Limb (tissue), 2 donors: ENCODE results near the gene CREB3L2.

Source experiments
- DNase-seq, 2 donors: peaks; one replicate each; pipeline ENCODE4 v3.0.0-alpha.2; 2016; ENCODE audit errors: extremely low spot score in 2 of 2

Gene CREB3L2

GRCh38 chr7:137953043-137953664, 48.7 kb downstream of the CREB3L2 start:
- DNase-seq: no peak

DNA sequence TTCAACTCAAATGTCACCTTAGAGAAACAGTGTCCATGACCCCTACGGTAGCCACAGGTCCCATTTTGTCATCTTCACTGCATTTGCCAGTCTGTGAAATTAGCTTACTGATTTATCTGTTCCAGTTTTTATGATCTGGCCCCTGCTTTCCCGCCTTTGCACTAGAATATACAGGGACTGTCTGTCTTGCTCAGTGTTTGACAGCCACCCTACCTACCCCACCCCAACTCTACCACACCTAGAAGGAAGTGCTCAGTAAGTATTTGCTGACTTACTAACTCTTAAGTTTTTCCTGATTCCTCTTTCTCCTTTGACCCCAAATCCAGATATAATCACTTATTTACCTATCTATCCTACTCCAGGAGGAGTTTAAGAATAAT, 49.5 kb downstream of the CREB3L2 start:
- DNase-seq: no peak

- DNase-seq: no peak
These were observed 50.0 kb downstream of the CREB3L2 start for GRCh38 chr7:137951700-137952425.

- DNase-seq: no peak
These were observed 50.9 kb downstream of the CREB3L2 start for GRCh38 chr7:137950967-137951366.

DNA sequence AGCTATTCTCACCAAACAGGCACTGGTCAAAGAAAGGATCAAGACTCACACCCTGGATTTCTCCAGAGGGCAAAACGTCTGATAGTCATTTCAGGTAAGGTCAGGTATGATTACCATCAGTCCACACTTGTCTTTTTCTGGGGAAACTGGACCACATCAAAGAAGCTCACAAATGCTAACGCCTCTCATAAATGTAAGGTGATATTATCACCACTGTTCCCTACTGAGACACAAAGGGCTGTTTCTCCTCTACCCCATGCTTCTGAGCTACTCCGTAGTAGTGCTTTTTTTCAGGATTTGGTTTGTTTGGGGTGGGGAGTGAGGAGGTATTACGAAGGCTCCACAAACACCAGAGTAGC, 51.6 kb downstream of the CREB3L2 start:
- DNase-seq: no peak

DNA sequence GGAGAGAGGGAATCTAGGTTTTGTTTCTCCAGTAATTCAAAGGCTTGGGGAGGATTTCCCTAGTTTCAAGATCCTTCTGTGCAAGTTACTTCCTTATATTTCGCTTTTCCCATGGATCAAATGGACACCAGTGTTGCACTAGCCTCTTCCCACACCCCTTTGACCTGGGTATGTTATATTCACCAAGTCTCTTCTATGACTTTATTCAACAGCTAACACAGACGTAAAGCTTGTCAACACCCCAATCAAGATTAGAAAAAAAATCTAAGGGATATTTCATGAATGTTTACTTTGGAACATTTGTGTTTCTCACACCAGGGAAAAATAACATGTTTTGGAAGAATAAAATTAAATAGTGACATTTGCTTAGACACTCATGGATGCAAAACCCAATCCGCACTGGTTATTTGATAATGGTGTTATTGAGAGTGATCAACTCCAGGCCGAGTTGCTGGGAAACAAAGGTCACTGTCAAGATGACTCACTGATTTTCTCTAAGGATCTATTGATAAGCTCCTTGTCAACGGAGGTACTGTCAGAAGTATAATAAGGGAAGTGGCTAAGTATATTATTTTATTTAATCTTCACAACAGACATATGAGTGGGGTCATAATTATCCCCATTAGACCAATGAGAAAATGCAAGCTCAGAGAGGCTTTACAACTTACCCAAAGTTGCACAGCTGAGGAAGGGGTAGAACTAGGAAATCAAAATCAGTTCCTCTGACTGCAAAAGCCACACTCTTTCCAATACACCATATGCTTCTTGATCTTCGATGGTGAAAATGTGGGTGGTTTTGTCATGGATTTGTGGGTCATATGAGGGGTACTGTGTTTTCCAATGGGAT, 52.2 kb downstream of the CREB3L2 start:
- no peak for DNase-seq

GRCh38 chr7:137948845-137949330, 53.0 kb downstream of the CREB3L2 start:
- DNase-seq: no peak

DNA sequence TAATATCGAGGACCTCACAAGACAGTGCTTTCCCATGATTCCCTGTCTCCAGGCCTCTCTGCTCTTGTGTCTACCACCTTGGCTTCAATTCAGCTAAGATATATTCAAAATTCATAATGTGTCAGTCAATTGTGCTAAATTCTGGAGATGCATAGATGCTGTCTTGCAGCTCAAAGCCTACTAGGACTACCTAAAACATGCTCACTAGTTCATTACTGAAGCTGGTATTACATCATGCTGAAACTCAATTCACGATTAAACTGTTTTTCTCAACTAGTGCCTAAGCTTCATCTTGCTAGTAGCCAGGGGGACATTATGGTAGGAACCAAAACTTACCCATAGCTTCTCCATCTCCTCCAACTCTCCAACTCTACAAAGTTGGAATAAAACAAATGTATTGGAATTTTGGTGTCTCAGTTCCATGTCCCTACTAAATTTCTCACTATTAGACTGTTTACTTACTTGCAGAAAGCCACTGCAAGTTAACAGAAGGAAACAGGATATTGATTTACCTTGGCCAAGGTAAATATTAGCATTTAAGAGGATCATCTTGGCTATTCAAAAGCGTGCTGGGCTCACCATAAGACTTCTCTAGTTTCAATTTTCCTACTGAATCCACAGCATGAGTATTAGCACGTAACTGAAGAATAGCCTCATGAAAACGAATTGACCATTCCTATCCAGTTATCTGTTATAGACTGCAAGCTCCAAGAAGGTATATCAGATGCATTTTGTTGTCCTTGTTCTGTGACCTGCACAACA, 53.6 kb downstream of the CREB3L2 start:
- no peak for DNase-seq

GRCh38 chr7:137947046-137947445, 54.8 kb downstream of the CREB3L2 start:
- no peak for DNase-seq

DNA sequence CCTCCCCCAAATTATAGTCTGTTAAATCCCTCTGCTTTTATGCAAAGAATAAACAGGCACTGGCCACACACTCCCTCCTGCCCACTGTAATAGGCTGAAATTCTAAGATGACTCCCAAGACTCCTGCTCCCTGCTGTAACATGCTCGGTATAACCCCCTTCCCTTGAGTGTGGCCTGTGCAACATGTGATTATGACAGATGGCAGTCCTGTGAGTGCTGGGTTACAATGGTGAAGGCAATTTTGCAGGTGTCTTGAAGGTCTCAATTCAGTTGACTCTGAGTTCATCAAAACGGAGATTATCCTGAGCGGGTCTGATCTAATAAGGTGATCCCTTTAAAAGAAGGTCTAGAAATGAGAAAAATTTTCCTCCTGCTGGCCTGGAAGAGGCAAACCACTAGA, 55.9 kb downstream of the CREB3L2 start:
- DNase-seq: no peak

DNA sequence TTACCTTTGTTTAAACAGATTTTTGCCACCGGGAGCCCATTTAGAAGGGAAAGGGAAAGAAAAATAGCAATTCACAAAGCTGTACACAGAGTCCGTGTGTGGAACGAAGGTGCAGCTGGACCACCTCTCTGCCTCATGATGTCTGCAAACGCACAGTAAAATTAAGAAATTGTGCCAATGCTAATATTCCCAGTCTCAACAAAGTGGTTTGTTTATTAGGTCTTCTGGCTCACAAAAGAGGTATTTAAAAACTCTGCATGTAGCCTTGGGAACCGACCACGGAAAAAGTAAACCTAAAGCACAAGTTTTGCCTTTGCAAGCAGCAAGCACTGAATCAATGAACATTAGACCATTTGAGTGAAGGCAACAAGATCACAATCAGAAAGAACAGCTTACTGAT, 57.7 kb downstream of the CREB3L2 start:
- DNase-seq: no peak

GRCh38 chr7:137943132-137943551, 58.7 kb downstream of the CREB3L2 start:
- no peak for DNase-seq

DNA sequence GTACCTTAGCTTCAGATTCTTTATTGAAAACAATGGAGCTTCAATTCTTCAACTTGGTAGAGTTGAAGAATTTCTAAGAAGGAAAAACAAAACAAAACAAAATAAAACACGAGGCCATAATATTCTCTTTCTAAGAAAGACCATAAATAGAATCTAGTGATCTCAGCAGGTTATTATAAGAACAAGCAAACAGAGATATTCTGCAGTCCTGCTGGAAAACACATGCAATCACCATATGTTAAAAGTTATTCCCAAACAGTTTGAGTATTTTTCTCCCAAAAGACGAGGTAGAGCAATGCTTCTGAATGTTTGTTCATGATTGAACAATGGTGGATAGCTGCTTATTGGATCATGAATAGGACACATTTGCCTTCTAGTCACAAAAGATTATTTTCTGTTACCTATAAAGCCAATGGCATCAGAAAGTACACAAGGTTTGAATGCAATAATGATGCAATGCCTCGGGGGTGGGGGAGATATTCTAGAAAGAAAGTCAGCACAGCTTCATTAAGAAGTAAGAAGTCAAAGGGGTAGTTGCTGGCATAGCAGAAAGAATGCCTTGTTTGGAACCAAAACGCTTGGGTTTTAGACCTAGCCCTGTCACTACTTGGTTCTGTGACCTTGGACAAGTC, 59.3 kb downstream of the CREB3L2 start:
- no peak for DNase-seq

- DNase-seq: no peak
These were observed 61.0 kb downstream of the CREB3L2 start for GRCh38 chr7:137940656-137941518.

- no peak for DNase-seq
These were observed 61.7 kb downstream of the CREB3L2 start for GRCh38 chr7:137940218-137940617.

DNA sequence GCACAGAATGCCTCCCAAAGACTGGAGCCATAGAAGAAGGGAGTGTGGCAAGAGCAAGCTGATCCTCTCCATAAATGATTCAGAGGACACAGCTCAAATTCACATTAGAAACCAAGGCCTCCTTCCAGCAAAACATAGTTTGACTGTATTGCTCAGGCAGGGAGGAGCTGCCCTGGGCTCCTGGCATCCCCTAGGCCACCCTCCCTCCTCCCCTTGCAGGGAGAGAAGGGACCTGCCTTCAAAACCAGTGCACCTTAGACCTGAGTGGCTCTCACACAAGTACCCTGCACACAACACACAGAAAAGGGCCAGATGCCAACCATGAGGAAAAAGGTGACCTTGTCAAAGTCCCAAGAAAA, 64.7 kb downstream of the CREB3L2 start:
- no peak for DNase-seq

DNA sequence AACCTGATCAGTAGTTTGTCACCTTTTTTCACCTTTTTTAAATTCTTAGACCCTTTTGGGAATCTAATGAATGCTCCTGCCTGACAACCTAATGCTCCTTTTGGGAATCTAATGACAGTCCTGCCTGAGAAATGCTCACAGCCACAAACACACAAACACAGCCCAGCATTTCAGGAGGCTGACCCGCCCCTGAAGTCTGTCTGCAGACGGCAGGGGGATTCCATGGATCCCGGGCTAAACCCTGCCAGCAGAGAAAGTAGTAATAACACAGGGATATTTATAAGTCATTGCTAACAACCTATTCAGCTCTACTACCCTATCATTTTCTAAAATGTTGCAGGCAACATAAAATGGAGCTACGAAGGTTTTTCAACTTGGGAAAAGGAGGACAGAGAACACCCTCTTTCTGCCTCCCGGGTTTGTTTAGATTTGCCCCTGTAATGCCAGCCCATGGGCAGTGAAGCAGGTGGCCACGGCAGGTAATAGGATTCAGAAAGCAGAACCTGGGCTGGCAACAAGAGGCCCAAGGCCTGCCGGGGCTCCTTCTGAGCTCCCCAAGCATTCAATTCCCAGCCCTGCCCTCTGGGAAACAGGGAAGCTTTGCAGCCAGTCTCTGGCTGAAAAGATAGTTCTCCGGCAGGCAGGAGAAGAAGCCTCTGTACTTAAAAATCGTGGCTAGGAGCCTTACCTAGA, 65.2 kb downstream of the CREB3L2 start:
- DNase-seq: no peak

DNA sequence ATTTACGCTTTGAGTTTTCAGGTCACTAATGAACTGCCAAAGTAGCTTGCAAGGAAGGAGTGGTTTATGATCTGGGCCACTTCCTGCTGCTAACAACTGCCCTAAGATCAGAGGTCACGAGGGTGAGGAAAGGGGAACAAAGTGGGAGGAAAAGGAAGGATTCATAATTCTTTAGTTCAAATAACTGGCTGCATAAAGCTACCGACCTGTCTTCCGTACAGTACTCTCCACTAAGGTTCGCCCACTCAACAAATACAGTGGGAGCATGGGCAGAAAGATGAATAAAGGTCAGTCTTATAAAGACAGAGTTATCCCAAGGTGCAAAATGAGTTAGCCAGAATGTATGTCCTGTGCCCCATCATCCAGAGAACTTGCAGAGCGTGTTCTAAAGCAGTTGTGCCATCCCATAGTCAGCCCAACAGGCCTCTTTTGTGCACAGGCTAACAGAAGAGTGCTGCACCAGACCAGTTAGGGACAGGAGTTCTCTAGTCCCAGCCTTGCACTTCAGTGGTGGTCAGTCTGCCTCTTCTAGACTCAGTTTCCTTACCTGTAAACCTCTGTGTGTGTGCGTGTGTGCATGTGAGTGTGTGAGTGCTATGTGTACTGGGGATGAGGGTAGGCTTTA, 65.9 kb downstream of the CREB3L2 start:
- DNase-seq: no peak
